Right ventricle myocardium inferior (tissue), 1 donor: ENCODE results near the gene PBRM1. TPM values are rescaled to one million over a fixed set of nuclear protein-coding genes. Genes with fewer than 3 reads are reported as not detected.

Source experiments
- ATAC-seq: fragments of 200-7000 bp; cut with Tn5 transposase; one replicate; pipeline ENCODE4 v1.9.1; 2020; ENCODE audit warnings: mild to moderate bottlenecking, moderate library complexity
- DNase-seq: peaks from one replicate; pipeline ENCODE4 v3.0.0; 2021; ENCODE audit errors: missing footprints
- intact Hi-C: fragments of 100-400 bp; cut with DNase I; formaldehyde crosslinking; loops from one replicate; pipeline ENCODE4 v1.11.0; 2022
- total RNA-seq: library from RNA; stranded (reverse); fragmentation: NEBNext Ultra II Directional; extraction: Animal tissue kit (Norgen Biotek cat#: 25700); gene quantifications from one replicate; pipeline ENCODE4 v1.2.1, GENCODE V29; 2021
- donor health status: DM: no; HTN: yes; CAD: no; lungs with severe emphysema.

Gene PBRM1
- total RNA-seq, 1 donor from 2014 or later = 45.3 TPM

DNA sequence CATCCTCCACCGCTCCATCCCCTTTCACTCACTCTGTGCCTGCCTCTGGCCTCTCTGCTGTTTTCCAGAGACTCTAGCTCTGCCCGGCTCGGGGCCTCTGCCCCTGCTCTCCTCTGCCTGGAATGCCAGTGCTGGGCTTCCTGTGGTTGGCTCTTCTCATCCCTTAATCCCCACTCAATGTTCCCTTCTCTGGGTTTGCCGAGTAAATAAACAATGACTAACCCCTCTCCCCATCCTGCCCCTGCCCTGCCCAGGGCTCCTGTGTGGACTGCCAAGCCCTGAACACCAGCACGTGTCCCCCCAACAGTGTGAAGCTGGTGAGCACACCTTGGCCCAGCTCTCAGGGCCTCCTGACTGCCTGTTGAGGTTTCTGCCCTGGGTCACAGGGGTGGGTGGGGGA is 178.4 kb downstream of the PBRM1 start:
- DNase-seq (no peak), ATAC-seq (no peak)
- intact Hi-C loops = no loop called here

DNA sequence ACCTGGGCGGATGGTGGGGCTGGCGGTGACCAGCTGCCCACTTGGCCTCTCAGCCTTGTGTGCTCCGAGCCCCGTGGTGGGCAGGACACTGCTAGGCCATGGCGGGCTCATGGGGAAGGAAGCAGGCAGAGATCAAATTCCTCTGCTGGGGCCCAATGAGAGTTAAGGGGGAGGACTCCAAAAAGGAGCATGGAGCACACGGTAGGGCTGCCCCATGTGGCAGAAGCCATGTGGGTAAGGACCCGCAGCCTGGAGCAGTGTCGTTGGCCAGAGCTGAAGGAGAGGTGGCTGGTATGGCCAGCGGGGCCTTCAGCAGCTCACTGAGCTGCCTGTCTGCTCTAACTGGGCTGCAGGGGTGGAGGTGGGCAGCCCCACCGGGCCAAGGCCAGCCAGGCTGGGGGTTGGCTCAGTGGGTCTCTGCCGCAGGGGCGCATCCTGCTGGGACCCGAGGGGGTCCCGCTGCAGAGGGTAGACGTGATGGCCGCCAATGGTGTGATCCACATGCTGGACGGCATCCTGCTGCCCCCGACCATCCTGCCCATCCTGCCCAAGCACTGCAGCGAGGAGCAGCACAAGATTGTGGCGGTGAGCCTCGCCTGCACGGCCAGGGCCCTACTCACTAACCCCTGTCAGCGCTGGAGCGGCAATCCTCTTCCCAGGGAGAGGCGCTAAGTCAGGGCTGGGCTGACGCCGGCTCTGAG is 179.3 kb downstream of the PBRM1 start:
- intact Hi-C loops = no loop called here
- ATAC-seq = no peak

DNA sequence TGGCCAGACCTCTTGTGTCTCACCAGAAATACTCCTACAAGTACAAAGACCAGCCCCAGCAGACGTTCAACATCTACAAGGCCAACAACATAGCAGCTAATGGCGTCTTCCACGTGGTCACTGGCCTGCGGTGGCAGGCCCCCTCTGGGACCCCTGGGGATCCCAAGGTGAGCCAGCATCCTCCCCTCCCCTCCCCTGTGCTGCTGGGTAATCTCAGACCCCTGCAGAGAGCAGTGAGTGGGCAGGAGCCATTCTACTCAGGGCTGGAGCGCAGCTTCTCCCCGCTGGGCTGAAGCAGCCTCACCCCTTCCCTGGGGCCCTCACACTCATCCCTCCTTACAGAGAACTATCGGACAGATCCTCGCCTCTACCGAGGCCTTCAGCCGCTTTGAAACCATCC is 180.7 kb downstream of the PBRM1 start:
- intact Hi-C loops = no loop called here
- DNase-seq (no peak), ATAC-seq (no peak)

More for the DNA sequence above, 179.3 kb downstream of the PBRM1 start:
- no peak for DNase-seq

DNA sequence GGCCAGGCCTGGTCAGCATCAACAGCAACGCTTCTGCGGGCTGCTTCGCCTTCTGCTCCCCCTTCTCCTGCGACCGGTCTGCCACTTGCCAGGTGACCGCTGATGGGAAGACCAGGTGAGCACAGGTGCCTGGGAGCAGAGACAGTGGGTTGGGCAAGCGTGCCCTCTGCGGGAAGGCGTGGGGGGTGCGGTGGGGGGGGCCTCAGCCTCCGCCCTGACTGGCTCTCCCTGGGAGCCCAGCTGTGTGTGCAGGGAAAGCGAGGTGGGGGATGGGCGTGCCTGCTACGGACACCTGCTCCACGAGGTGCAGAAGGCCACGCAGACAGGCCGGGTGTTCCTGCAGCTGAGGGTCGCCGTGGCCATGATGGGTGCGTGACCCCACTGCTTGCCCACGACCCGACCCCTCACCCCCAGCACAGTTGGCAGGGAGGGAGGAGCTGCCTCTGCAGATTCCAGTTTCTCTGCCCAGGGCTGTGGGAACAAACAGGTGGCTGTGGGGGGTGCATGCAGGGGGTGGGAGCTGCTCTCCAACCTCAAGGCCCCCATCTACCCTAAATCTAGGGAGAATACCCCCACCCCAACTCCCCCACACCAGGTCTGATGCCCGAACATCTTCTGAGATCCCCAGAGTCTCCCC is 181.8 kb downstream of the PBRM1 start:
- intact Hi-C loops = no loop called here
- ATAC-seq (no peak), DNase-seq (no peak)

DNA sequence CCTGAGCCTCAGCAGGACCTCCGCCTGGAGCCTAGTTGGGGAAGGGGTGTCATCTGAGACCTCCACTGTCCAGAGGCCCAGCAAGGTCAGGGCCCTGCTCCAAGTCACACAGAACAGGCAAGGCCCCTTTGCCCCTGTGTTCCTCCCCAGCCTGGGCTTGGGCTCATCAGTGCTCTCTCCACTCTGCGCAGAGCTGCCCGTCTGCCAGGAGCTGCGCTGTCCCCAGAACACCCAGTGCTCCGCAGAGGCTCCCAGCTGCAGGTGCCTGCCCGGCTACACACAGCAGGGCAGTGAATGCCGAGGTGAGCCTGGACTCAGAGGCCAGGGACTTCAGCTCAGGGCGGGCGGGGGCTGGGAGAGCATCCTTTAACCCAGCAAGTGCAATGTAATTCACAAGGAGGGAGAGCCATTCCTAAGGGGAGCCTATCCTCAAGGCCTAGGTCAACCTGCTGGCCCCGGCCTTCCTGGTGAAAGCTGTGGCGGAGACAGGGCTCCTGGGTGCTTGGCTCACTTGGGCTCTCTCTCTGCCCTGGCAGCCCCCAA is 182.8 kb downstream of the PBRM1 start:
- ATAC-seq (no peak), DNase-seq (no peak)
- intact Hi-C loops = no loop called here

DNA sequence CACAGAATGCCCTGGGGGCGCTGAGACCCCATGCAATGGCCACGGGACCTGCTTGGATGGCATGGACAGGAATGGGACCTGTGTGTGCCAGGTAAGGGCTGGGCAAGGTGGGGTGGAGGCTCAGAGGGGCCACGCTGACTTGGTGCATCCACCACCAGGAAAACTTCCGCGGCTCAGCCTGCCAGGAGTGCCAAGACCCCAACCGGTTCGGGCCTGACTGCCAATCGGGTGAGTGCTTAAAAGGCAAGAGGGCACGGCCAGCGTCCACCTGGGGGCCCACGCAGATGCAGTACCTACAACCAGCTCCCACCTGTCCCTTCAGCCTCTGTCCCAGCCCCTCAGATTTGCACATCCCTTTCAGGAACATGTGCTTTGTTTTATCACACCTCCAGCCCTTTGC is 183.7 kb downstream of the PBRM1 start:
- no peak for DNase-seq
- intact Hi-C loops = no loop called here
- no peak for ATAC-seq

DNA sequence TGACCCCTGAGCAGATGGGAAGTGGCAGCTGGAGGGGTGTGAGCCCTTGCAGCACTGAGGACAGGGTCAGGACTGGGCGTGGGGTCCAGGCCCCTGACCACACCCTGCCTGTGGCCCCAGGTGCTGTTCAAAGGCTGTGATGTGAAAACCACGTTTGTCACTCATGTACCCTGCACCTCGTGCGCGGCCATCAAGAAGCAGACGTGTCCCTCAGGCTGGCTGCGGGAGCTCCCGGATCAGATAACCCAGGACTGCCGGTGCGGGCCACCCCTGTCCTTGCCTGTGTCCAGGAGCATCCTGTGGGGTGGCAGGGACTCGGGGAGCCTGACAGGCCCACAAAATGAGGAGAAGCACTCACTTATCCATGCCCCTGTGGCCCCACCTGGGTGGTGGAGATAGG is 184.7 kb downstream of the PBRM1 start:
- intact Hi-C loops = no loop called here
- no peak for DNase-seq
- no peak for ATAC-seq

DNA sequence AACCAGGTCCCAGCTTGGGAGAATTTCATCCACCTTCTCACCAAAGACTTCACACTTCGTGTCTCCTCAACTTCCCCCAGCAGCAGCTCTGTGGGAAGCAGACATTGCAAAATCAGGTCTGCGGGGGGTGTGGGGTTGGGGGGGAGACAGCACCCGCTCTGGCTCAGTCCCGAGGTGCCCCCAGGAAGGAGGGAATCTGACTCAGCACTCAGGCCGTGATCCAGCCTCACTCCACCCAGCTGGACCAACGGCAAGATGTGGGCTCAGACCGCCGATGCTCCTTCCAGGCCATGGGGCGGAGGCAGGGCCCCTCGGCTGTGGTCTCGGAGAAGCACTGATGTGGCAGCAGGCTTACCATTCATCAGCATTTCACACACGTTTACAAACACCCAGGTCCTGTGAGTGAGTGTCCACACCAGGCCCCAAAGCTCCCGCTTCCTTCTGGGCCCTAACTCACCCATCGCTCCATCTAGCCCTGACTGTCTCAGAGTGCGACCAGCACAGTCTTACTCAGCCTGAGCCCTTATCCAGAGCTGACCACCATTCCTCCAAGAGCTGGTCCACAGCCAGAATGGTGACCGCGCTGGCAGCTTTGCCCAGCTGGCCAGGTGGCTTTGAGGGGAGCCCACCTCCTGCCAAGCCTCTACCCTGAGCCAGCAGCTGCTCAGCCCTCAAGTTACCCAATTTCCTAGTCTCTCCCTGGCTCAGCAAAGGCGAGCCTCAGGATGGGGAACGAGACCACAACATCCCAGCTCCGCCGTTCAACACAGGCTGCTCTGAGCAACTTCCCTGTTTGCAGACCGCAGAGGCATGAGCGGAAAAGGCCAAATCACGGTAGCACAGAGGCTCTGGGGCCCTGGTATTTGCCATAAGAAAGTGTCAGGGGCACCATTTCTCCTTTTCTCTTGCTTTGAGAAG is 187.3 kb downstream of the PBRM1 start:
- intact Hi-C loops = no loop called here
- DNase-seq = peak; percentile 83

DNA sequence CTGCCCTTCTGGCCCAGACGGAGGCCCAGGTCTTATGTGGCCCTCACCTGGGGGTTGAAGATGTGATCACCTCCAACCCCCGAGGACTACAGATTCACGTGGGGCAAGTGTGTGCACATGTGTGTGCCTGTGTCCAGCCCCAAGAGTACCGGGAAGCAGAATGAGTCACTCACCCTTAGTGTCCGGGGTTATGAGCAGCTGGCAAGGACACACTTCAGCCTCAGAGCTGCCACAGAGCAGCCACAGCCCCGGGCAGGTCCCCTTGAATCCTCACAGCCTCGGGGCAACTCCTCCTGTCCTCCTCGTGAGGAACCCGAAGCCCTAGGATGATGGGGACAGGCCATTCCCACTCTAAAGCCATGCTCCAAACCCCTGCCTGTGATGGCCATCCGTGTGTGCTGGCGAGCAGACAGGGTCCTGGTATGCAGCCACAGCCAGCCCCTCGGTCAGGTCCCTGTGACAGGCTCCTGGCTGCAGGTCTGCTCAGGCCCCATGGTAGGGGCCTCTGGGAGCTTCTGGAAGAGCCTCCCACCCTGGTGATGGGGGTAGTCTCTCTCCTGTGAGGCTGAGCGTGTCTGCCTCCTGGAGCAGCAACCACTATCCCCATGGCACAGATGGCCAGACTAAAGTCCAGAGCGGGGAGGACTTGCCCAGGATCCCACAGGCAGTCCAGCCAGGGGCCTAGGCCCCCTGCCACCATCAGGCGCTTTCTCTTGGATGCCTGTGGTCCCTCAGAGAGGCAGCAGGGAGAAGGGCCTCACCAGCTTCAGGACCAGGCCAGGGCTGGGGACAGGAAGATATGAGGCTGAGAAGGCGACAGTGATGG is 189.7 kb downstream of the PBRM1 start:
- intact Hi-C loops = no loop called here
- ATAC-seq (no peak), DNase-seq (peak; percentile 64)

More for the DNA sequence above, 187.3 kb downstream of the PBRM1 start:
- ATAC-seq = peak; percentile 52

Other genes starting within 250 kb of the PBRM1 start
- 12.3 TPM for gene SEMA3G, start 240.8 kb downstream of the PBRM1 start, total RNA-seq
- 9,051 TPM for gene TNNC1, start 231.9 kb downstream of the PBRM1 start, total RNA-seq
- gene NISCH, start 230.3 kb downstream of the PBRM1 start, total RNA-seq = 45.6 TPM
- gene STAB1, start 190.6 kb downstream of the PBRM1 start, total RNA-seq = 88.1 TPM
- gene NT5DC2, start 152.1 kb downstream of the PBRM1 start, total RNA-seq = 105 TPM
- 71.1 TPM for gene UQCC5, start 149.3 kb downstream of the PBRM1 start, total RNA-seq
- 28.8 TPM for gene GNL3, start 119 bp upstream of the PBRM1 start, total RNA-seq
- gene GLT8D1, start 19.9 kb upstream of the PBRM1 start, total RNA-seq = 33.2 TPM
- 85.0 TPM for gene SPCS1, start 20.2 kb upstream of the PBRM1 start, total RNA-seq
- gene NEK4, start 85.0 kb upstream of the PBRM1 start, total RNA-seq = 20.4 TPM
- not detected for gene ITIH1, start 91.7 kb upstream of the PBRM1 start, total RNA-seq
- gene ITIH3, start 108.9 kb upstream of the PBRM1 start, total RNA-seq = 0.43 TPM
- gene ITIH4, start 144.8 kb upstream of the PBRM1 start, total RNA-seq = 5.0 TPM
- gene MUSTN1, start 149.1 kb upstream of the PBRM1 start, total RNA-seq = 26.5 TPM
- 9.0 TPM for gene STIMATE, start 211.6 kb upstream of the PBRM1 start, total RNA-seq